Heart left ventricle (tissue), 13 donors: ENCODE results near the gene SH2D5.

Experiments
- CTCF ChIP-seq, 12 donors: fragments of 200-600 bp; sonication (generic) in 4 of 12; IDR thresholded peaks; one replicate each; pipeline versions ENCODE4 v1.5.0 to v1.8.0; 2018 to 2022; ENCODE audit warnings: antibody characterized with exemption in 12 of 12, mild to moderate bottlenecking in 5 of 12
- POLR2A ChIP-seq, 2 donors: fragments of 450-650 bp; IDR thresholded peaks; one replicate each; pipeline ENCODE4 v1.6.1; 2017; ENCODE audit warnings: antibody characterized with exemption in 2 of 2, mild to moderate bottlenecking in 2 of 2, moderate library complexity in 2 of 2
- donor health status: ischemic (EF 13 %, LVEDD 7.1; RV severe dilation, severe dysfunction).
- donor health status: DM: no; HTN: yes; CAD: no.
- donor health status: DM: no; HTN: no; CAD: no.
- donor health status: ischemic (EF 25% LVEDD 6.9; RV normal size, moderate dysfunction).
- donor health status: ischemic (EF 25% LVEDD 5.7; RV mildly dilated, moderate dysfunction).
- donor health status: ischemic (EF 35%, LVEDD 5.7; RV mildly dilated, moderate dysfunction).
- donor health status: nonischemic (EF 11% LVEDD 7.7; RV severe dilation, severe dysfunction).
- donor health status: DM: yes; HTN: yes; CAD: no.
- donor health status: PGD.
- donor health status: ischemic (EF 29% LVEDD 5.4; RV normal size, mild dysfunction).
- donor health status: nonischemic (EF 23%, LVEDD 6.1; RV moderate dilation, normal function).

- no peak for TF ChIP-seq CTCF (IDR thresholded peaks at IDR 0.05)
- TF ChIP-seq POLR2A (IDR thresholded peaks at IDR 0.05) = no peak
Measured at GRCh38 chr1:20678599-20678998, 53.9 kb downstream of the SH2D5 start.
